Measurements from ENCODE around the gene SORD.
"Not testable (repeated sequence)": the region's sequence is repeated elsewhere in the genome, so short reads cannot be mapped to it uniquely, and the experiment has no call there.

Gene SORD

DNA sequence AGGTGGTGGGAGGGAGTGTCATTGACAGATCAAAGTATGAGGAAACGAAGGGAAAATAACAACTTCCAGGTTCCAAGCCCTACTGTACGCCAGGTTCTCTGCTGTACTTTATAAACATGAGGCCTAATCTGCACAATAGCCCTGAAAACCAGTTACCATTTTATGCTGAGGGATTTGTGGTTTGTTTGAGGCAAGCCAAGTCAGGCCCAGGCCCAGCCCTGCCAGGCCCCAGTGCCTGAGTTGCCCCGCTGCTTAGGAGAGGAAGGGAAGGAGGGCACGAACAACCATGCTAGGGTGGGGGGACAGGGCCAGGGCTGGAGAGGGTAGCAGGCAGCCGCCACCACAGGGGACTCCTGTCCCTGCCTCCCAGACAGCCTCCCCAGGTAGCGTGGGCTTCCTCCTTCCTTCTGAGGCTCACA, 47.0 kb downstream of the SORD start:
- DNase-seq: not testable (repeated sequence)

DNA sequence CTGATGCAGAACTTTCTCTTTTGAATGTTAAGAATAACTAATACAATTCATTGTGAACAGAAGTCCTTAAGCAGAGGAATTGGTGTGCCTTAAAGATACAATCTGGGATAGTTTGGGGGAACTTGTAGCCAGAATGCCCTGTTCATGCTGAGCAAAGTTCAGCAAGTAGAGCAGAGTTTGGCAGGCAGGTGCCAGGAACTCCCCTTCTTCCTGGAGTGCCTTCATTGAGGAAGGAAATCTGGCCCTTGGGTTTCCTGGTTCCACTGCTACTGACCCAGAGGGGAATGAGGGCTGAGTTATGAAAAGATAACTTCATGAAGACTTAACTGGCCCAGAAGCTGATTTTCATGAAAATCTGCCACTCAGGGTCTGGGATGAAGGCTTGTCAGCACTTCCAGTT, 50.6 kb downstream of the SORD start:
- DNase-seq: not testable (repeated sequence)

DNA sequence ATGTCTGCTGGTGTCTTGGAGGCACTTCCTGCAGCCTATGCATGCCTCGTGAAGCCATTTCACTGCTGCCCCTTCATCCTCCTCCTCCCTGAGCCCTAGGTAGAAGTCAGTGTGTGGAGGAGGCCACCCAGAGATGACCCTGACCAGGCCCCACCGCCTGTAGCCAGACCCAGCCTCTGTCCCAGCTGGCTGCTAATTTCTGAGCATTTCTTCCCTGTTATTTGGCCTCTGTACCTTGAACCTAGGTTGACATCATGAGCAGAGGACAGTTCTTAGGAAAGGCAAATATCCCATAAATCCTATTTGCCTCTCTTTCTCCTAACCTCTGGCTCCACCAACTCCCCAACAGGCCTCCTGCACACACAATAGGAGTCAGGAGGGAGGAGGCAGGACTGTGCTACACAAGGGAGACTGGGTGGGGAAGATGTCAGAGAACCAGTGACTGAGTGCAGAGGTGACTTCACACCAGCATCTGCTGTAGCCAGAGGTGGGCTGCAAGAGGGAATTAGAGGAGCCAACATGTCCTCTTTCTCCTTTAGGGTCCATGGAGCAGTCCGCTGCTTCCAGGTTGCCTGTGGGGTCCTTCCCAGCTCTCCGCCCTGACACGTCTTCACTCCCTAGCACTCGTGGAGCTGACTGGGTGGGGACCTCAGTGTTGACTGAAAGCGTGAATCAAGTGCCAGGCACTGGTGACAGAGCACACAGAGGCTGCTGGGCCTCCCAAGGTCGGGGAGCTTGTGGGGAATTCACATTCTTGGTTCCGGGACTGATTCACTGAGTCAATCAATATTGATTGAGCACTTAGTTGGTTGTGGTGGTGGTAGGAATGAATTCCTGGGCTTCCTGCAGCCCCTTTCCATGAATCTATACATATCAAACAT, 52.7 kb downstream of the SORD start:
- DNase-seq: not testable (repeated sequence)

DNA sequence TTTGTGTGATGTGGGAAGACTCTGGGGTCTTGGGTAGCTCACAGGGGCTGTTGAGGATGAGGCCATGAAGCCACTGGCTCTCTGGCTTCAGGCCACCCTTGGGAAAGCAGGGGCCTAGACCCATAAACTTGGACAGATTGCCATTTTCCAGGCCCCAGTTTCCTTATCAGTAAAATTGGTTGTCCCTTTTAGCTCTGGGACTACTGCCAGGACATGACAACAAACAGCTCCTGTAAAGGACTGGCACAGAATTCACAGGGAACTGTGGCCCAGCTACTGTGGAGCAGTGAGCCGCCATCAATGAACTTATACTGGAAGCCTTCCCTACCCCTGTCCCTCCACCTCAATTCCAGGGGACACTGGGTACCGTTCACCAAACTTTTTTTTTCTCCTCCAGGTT, 54.4 kb downstream of the SORD start:
- DNase-seq: not testable (repeated sequence)

DNA sequence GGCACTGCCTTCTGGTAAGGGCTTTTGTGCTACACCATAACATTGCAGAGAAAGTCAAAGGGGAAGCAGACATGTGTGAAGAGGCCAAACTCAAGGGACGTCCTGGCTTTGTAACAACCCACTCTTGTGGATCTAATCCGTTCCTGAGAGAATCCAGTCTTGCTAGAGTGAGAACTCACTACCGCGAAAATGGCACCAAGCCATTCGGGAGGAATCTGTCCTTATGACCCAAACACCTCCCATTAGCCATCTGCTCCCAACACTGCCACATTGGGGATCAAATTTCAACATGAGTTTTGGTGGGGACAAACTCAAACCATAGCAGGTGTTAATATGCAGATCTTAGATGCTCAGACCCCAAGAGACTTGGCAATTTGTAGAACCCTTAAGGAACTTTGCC, 56.2 kb downstream of the SORD start:
- DNase-seq: not testable (repeated sequence)

DNA sequence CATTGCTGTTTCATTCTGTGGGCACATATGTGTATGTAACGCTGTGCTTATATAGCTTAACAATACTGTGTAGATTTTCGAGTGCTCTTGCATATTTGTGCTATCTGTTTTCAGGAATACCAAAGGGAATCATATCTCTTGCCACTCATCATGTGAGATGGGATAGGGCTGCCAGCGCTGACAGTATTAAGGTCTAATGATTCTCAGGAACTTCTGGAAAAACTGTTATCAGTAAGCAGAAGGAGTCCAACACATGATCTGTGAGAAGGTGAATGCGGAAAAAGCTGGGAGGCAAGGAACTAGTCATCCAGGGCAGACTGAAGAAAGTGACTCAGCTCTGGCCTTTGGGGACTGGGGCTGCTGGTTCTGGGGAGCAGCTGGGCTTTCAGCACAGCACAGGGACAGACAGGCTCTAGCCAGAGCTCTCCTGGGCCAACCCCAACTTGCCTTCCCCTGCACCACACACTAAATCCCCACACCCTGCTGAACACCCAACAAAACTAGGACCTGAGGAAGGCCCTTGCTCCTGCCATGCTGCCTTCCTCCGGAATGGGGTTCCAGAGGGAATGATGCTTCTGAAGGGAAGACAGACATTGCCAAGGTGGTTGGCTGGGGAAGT, 56.7 kb downstream of the SORD start:
- DNase-seq: not testable (repeated sequence)

DNA sequence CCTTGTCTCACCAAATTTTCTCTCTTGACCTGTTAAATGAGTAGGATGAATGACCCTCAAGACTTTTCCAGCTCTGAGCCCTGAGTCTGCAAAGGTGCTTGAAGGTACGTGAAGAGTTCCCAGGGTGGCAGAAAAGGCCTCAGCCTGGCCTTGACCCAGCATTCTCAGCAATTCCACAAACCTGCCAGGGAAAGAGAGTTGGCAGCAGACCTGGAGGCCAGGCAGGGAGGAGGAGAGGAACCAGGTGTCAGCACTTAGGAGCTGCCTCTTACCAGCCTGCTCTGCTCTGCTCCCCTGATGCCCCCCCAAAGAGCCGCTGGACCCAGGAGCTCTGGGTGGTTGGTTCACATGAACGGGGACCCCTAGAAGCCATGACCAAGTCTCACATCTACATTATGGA, 57.6 kb downstream of the SORD start:
- DNase-seq: not testable (repeated sequence)

DNA sequence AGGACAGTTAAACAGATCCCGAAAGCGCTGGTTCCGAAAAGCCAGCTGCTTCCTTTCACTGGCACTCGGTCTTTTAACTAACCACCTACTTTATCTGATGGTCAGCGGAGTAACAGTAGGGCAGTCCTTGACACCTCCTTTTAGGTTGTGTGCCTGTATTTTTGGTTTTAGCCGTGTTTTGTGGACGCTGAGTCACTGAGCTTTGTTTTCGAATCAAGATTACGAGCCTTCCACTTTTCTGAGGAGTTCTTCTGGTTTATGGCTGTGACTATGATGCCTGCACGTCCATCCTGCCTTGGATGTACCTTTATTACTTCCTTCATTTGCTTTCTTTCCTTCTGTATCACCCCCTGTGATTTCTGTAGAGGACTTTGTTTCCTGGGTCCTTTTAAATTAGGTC, 59.4 kb downstream of the SORD start:
- DNase-seq: not testable (repeated sequence)

DNA sequence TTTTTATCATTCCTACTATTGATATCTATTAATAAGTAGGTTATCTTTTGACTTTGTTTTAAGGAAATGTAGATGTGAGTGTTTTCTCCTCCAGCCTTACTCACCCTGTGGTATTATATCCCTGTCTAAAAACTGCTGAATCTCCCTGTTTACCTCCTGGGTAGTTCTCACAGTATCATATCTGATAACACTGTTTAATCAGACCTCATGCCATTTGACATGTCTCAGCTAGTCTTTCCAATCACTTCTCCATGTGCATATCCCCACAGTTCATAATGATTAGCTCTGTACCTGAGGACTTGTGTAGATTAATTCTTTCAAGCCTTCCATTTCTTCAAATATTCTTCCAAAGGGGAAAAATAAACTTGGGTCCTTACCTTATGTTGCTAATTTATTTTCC, 60.2 kb downstream of the SORD start:
- no peak for DNase-seq

DNA sequence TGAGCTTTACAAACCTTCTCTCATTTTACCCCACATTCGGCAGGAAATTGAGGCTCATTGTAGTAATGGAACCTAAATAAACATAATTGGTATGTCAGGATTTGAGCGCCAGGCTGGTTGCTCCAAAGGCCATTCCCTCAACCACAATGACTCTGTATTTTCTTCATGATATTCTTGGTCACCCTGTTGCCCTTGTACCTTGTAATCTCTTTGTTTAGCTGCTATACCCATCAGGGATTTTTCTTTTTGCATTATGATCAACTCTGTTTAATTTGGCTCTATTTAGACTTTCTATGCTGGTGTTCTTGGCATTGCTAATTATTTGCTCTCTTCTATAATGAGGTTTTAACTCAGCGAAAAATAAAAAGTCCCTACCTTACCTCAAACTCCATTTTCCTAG, 61.2 kb downstream of the SORD start:
- DNase-seq: no peak

DNA sequence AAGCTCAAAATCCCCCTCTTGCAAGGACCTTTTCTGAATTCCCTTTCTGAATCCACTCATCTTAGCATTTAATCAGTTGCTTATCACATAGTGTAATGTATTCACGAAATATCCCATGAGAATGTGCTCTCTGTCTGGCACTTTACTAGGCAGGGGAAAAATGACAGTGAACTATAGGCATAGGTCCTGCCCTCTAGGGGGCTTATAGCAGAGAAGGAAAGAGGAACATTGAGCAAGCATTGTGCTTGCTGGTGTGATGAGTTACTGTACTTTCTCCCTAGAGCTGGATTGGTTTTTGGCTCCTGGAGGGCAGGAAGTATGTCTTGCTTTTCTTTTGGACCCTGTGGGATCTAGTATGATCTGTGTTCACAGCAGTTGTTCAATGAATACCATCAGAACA, 64.5 kb downstream of the SORD start:
- DNase-seq: no peak

DNA sequence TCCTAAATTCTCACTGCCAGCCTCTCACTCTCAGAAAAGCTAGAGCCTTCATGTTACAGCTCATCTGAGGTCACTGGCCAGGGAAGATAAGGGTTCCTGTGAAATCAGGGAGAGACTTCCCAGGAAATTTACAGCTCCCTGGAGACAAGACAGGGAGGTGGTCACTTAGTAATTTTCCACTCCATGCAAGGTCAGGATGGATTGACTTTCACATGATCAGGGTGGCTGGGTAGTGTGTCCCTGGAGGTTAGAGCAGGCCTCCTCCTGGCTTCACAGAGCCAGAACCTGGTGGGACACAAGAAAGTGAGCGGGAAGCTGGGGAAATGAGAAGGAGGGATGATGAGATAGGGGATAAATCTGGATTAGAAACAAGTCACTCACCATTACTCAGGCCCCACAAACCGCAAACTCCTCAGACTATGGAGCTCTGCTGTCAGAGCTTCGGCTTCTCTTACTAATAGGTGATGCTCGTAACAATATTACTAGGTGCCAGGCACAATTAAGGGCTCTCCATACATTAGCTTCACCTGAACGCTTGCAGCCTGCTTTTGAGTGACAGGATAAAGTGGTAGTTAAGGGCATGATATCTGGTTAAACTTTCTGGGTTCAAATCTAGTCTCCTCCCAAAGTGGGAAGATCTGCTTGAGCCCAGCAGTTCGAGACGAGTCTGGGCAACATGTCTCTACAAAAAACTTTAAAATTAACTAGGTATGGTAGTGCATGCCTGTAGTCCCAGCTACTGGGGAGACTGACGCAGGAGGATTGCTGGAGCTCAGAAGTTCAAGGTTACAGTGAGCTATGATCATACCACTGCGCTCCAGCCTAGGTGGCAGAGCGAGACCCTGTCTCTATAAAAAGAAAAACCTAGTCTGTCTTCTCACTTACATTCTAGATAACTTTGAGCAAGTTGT, 66.1 kb downstream of the SORD start:
- DNase-seq: no peak

DNA sequence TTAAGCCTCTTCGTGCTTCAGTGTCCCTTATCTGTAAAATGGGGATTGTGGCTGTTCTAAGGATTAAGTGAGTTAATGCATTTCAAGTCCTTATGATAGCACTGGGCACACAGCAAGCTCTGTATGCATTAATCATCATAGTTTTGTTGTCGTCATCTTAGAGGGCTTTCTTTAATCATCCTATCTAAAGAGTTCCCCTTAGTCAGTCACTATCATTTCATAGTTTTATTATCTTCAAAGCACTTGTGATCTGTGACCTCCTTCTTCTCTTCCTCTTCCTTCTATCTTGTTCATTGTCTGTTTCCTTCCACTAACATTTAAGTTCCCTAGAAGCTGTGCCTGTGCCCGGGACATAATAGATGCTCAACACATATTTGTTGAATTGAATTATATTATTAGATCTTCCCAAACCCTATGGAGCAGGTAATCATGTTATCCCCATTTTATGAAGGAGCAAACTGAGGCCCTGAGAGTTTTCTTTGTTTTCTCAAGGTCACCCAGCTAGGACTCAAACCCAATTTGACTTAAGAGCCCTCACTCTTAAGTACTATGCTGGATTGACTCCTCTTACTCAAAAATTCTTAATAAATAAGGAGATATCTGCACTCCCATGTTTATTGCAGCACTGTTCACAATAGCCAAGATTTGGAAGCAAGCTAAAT, 66.8 kb downstream of the SORD start:
- DNase-seq: no peak

DNA sequence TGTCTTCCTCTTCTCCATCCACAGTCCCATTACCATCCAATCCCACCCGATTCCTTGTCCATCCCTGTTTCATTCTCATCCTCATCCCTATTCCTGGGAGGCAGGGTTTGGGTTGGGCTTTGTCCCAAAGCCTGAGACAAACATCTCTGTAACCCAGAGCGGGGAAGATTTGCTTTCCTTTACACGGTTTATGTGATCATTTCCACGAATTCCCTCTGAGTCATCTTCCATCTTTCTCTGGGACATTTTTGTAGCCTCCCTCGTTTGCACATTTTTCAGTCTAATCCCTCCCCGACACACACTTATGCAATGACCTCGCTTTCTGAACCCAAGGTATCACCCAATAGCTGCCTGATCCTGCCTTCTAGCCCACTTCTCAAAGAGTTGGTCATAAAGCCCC, 68.2 kb downstream of the SORD start:
- DNase-seq: no peak

DNA sequence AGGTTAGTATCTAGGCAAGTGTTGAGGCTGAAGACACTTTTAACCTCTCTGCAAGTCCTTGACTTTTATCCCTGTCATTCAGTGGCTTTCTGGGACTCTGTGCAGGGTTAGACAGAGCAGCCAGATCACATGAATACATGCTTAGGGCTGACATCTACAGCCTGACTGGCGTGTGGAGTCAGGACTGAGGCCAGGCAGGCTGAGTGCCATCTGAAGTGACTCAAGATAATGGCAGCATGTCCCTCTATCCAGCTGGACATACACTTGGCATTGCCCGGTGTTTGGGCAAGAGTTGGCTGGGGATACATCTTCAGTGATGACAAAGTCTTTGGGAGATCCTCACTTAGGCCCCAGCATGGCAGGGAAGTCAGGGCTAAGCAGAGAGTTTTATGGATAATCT, 68.6 kb downstream of the SORD start:
- DNase-seq: no peak

DNA sequence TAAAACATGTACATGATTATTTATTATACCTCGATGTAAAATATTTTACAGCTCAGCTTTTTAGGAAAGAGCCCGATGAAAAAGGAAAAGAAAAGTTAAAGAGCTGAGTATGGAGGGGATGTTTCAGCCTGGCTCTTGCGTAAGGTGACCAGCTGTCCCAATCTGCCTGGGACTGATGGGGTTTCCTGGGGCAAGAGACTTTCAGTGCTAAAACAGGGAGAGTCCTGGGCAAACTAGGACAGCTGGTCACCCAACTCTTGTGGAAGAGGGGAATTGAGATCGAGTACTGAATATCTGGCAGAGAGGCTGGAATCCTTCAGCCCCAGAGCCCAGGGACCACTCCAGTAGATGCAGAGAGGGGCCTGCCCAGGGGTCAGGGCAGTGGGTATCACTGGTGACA, 70.0 kb downstream of the SORD start:
- no peak for DNase-seq

DNA sequence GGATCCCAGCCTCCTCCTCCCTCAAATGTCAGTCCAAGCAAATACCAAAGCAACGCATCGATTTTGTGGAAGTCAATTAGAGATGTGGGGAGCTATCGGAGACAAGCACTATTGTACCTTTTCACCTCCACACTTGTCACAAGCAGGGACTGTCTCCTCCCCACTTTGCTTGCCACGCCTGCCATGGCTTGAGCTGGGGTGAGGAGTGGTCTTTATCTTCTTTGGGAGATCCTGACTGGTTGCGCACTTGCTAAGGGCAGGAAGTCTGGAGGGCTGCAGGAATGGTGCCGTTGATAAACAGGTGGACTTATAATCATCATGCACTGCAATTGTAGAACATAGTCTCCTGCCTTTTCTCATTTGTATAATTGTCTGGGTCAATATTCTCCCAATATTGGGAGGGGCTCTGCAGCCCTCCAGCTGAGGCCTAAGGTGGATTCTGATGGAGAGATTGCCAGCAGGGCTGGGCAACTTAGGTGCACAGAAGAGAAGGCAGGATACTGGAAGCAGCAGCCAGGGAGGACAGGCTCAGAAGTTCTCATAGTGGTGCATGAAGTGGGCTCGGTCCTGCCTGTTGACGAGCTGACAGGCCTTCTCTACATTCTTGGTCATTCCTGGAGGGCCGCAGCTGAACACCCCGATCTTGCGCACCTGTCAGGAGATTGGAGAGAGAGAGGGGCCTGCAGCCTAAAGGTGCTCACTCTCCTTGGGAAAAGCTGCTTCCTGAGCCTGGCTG, 70.8 kb downstream of the SORD start:
- DNase-seq: no peak

DNA sequence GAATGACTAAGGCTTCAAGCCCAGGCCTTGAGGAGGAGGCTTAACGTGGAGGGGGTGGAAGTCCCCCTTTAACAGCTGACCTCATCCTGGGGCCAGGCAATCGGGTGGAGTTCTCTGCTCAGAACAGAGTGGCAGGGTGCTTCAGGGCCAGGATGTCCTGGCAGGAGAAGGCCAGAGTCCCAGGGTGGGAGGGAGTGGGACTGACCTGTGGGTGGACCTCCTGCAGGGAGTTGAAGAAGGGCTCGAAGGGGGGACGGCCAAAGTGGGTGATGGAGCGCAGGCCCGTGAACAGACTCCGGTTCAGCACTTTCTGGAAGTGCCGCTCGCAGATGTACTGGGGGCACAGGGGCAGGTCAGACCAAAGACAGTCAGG, 71.3 kb downstream of the SORD start:
- no peak for DNase-seq

DNA sequence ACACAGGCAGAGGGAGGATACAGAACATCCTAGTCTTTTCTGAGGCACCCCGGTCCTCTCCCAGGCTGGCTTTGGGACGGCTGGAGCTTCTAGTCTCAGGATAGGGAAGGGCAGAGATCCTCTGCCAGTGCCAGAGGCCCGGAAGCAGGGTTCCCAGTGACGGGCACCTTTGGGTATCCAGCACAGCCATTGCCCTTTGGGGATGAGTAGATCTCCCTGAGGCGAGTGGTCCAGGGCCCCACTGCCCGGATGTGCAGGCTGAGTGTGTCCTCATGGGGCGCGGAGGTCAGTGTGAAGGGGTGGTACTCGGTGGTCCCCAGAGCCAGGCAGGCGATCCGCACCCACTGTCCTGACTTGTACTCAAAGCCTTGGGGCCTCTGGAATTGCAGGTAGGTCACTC, 72.7 kb downstream of the SORD start:
- DNase-seq: no peak

DNA sequence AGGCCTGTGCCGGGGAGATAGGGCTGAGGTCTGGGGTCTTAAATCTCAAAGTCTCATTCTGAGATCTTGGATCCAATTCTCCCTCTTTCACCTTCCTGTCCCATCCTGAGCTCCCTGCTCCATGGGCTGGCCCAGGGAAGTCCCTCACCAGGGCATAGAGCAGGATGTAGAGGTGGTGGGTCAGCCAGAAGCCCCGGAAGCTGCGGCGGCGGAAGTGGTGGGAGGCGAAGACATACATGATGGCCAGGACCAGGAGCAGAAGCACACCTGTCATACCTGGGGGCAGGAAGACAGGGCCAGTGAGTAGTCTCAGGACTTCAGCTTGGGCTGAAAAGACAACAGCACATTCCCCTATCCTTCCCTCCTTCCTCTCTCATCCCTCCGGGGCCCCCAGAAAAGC, 74.5 kb downstream of the SORD start:
- DNase-seq: no peak

DNA sequence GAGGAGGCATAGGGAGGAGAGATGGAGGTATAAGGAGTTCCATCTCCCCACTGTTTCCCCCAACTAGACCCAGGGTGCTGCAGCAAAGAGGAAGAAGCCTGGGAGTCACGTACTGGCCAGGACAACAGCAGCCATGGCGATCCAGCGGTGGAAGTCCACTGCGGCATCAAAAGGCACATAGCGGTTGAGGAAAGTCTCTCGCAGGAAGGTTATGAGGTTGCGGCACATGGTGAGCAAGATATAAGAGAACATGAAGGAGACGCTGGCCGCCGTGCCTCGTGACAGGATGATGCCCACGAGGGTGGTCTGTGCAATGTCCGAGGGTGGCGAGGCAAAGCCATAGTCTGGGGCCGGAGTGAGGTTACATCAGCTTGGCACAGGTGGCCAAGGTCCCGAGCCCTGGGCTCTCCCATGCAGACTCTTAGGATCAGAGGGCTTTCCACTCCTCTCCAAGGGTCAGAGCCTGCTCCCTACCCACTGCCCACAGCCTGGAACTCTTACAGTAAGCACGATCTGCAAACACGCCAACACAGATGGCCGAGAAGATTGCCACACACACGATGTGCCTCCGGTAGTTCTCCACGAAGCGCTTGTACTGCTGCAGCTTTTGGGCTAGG, 76.7 kb downstream of the SORD start:
- no peak for DNase-seq
